H9 (cell line): ENCODE results near the gene DEUP1. TPM values are rescaled to one million over a fixed set of nuclear protein-coding genes. Genes with fewer than 3 reads are reported as not detected.

Experiments
- DNase-seq: peaks from one replicate; pipeline ENCODE4 v3.0.0-alpha.2; 2017
- H2AFZ ChIP-seq: one replicate; pipeline ENCODE4 v1.6.1; 2013; ENCODE audit warnings: mild to moderate bottlenecking, low read length, control low read depth, moderate library complexity
- H2AK5ac ChIP-seq: 2 replicates; pipeline ENCODE4 v1.6.1; 2013; ENCODE audit warnings: low read length, control low read depth, mixed read lengths; ENCODE audit not compliant: insufficient read length
- H2BK120ac ChIP-seq: one replicate; pipeline ENCODE4 v1.6.1; 2013; ENCODE audit warnings: low read depth, mild to moderate bottlenecking, low read length, control low read depth, inconsistent platforms; ENCODE audit not compliant: poor library complexity, severe bottlenecking
- H2BK12ac ChIP-seq: 2 replicates; pipeline ENCODE4 v1.6.1; 2013; ENCODE audit warnings: low read length, control low read depth, mixed read lengths, low read depth; ENCODE audit not compliant: insufficient read length
- H2BK15ac ChIP-seq: 2 replicates; pipeline ENCODE4 v1.6.1; 2013; ENCODE audit warnings: low read depth, low read length, control low read depth
- H2BK20ac ChIP-seq: one replicate; pipeline ENCODE4 v1.6.1; 2013; ENCODE audit warnings: low read depth, mild to moderate bottlenecking, low read length, control low read depth, inconsistent platforms; ENCODE audit not compliant: poor library complexity, severe bottlenecking
- H2BK5ac ChIP-seq: 2 replicates; pipeline ENCODE4 v1.6.1; 2013; ENCODE audit warnings: low read length, control low read depth, mixed read lengths; ENCODE audit not compliant: insufficient read length
- H3K14ac ChIP-seq: 2 replicates; pipeline ENCODE4 v1.6.1; 2013; ENCODE audit warnings: low read length, control low read depth; ENCODE audit not compliant: insufficient read depth
- H3K18ac ChIP-seq: 2 replicates; pipeline ENCODE4 v1.6.1; 2013; ENCODE audit warnings: low read depth, mild to moderate bottlenecking, mixed read lengths, low read length, control low read depth; ENCODE audit not compliant: insufficient read length
- H3K23ac ChIP-seq: 2 replicates; pipeline ENCODE4 v1.6.1; 2013; ENCODE audit warnings: low read length, control low read depth, mixed read lengths, low read depth; ENCODE audit not compliant: insufficient read length
- H3K23me2 ChIP-seq: 2 replicates; pipeline ENCODE4 v1.6.1; 2013; ENCODE audit warnings: low read depth, mild to moderate bottlenecking, mixed read lengths, low read length, control low read depth; ENCODE audit not compliant: insufficient read length, poor library complexity, severe bottlenecking
- H3K27ac ChIP-seq: 2 replicates; pipeline ENCODE4 v1.5.1; 2013; ENCODE audit warnings: low read length, control low read depth, mixed read lengths, low read depth; ENCODE audit not compliant: insufficient read length
- H3K27me3 ChIP-seq: 2 replicates; pipeline ENCODE4 v1.6.1; 2013; ENCODE audit warnings: low read length, control low read depth, inconsistent platforms; ENCODE audit not compliant: insufficient read depth
- H3K4ac ChIP-seq: 2 replicates; pipeline ENCODE4 v1.6.1; 2013; ENCODE audit warnings: low read depth, mild to moderate bottlenecking, control low read depth, inconsistent platforms, low read length, moderate library complexity
- H3K4me1 ChIP-seq: 2 replicates; pipeline ENCODE4 v1.6.1; 2013; ENCODE audit warnings: low read length, control low read depth, inconsistent platforms; ENCODE audit not compliant: insufficient read depth
- H3K4me2 ChIP-seq: 2 replicates; pipeline ENCODE4 v1.6.1; 2013; ENCODE audit warnings: low read length, control low read depth, mixed read lengths; ENCODE audit not compliant: insufficient read length, insufficient read depth
- H3K56ac ChIP-seq: 2 replicates; pipeline ENCODE4 v1.6.1; 2013; ENCODE audit warnings: low read depth, mild to moderate bottlenecking, mixed read lengths, low read length, control low read depth; ENCODE audit not compliant: insufficient read length
- H3K79me1 ChIP-seq: 2 replicates; pipeline ENCODE4 v1.6.1; 2013; ENCODE audit warnings: low read depth, mild to moderate bottlenecking, moderate library complexity, low read length, control low read depth, inconsistent platforms; ENCODE audit not compliant: insufficient read depth, poor library complexity, severe bottlenecking
- H3K79me2 ChIP-seq: 2 replicates; pipeline ENCODE4 v1.6.1; 2013; ENCODE audit warnings: low read length, control low read depth, inconsistent platforms; ENCODE audit not compliant: insufficient read depth
- H3K9ac ChIP-seq: 2 replicates; pipeline ENCODE4 v1.6.1; 2013; ENCODE audit warnings: low read length, control low read depth, mixed read lengths; ENCODE audit not compliant: insufficient read length; ENCODE audit errors: extremely low read depth
- H3K9me3 ChIP-seq: one replicate; pipeline ENCODE4 v1.6.1; 2013; ENCODE audit warnings: low read depth, low read length, inconsistent platforms; ENCODE audit not compliant: control insufficient read depth
- H3T11ph ChIP-seq: one replicate; pipeline ENCODE4 v1.6.1; 2013; ENCODE audit warnings: mild to moderate bottlenecking, low read length, control low read depth, inconsistent platforms
- H4K20me1 ChIP-seq: one replicate; pipeline ENCODE4 v1.6.1; 2013; ENCODE audit not compliant: control insufficient read depth, insufficient read length, insufficient read depth
- H4K5ac ChIP-seq: 2 replicates; pipeline ENCODE4 v1.6.1; 2013; ENCODE audit warnings: low read depth, mild to moderate bottlenecking, mixed read lengths, low read length, control low read depth; ENCODE audit not compliant: insufficient read length
- H4K8ac ChIP-seq: replicated peaks from 2 replicates; pipeline ENCODE4 v1.6.1; 2013; ENCODE audit warnings: low read length, control low read depth, mixed read lengths, low read depth; ENCODE audit not compliant: insufficient read length
- H4K91ac ChIP-seq: 2 replicates; pipeline ENCODE4 v1.6.1; 2013; ENCODE audit warnings: low read depth, mild to moderate bottlenecking, moderate library complexity, mixed read lengths, low read length, control low read depth; ENCODE audit not compliant: insufficient read length
- H3K27ac Mint-ChIP-seq, 3 experiments: 2 replicates in 2 of 3; 3 replicates in 1 of 3; pipeline ENCODE4 v1.8.0; 2020 to 2021; ENCODE audit warnings: mixed read lengths in 3 of 3, mild to moderate bottlenecking in 1 of 3, moderate library complexity in 1 of 3
- H3K27me3 Mint-ChIP-seq: 2 replicates; pipeline ENCODE4 v1.8.0; 2021; ENCODE audit warnings: low read depth, mild to moderate bottlenecking, moderate library complexity, mixed read lengths
- H3K36me3 Mint-ChIP-seq, 3 experiments: 2 replicates in 2 of 3; 3 replicates in 1 of 3; pipeline ENCODE4 v1.8.0; 2020 to 2021; ENCODE audit warnings: low read depth in 3 of 3, mixed read lengths in 3 of 3; ENCODE audit not compliant: insufficient read depth in 1 of 3
- H3K4me1 Mint-ChIP-seq, 2 experiments: 2 replicates each; pipeline ENCODE4 v1.8.0; 2020; ENCODE audit warnings: mixed read lengths in 2 of 2
- H3K4me3 Mint-ChIP-seq, 2 experiments: 2 replicates in 1 of 2; 3 replicates in 1 of 2; pipeline ENCODE4 v1.8.0; 2020 to 2021; ENCODE audit warnings: mild to moderate bottlenecking in 2 of 2, mixed read lengths in 2 of 2, moderate library complexity in 1 of 2
- H3K9me3 Mint-ChIP-seq, 2 experiments: 2 replicates in 1 of 2; 3 replicates in 1 of 2; pipeline ENCODE4 v1.8.0; 2020; ENCODE audit warnings: mild to moderate bottlenecking in 2 of 2, mixed read lengths in 2 of 2, moderate library complexity in 1 of 2
- CTCF ChIP-seq: fragments of 200-600 bp; sonication (generic); conservative IDR thresholded peaks from 3 replicates; pipeline ENCODE4 v1.8.0; 2021; ENCODE audit warnings: antibody characterized with exemption, mild to moderate bottlenecking
- WGBS: extraction: QIAGEN DNeasy Blood & Tissue Kit; methylation state at CpG from one replicate; pipeline ENCODE4 v1.1.7; 2013; ENCODE audit warnings: missing lambda C conversion rate, low lambda C conversion rate, mixed read lengths; ENCODE audit not compliant: insufficient read length; ENCODE audit errors: extremely low coverage; 5-methylcytosine and 5-hydroxymethylcytosine counted together
- total RNA-seq: library from RNA; stranded (reverse); gene quantifications from 2 replicates; pipeline ENCODE4 v1.2.1, GENCODE V29; 2021

DEUP1 gene
- total RNA-seq, 1 experiment from 2014 or later, result 0.22 TPM

GRCh38 chr11:93480756-93481155 is 150.2 kb downstream of the DEUP1 start:
- TF ChIP-seq CTCF, result no peak
- Histone ChIP-seq H3T11ph (no peak overlapping the region), H3K79me2 (no peaks in the 10 kb centered on the region), H3K9ac (no peak overlapping the region), H2BK15ac (no peak overlapping the region), H2BK20ac (no peak overlapping the region), H3K56ac (no peak overlapping the region), H3K27me3 (no peaks in the 10 kb centered on the region), H2BK120ac (no peak overlapping the region), H2AFZ (no peak overlapping the region), H3K23ac (no peak overlapping the region), H3K4ac (no peak overlapping the region), H2AK5ac (no peak overlapping the region), H3K14ac (no peak overlapping the region), H3K27ac (no peak overlapping the region), H2BK5ac (no peak overlapping the region), H4K8ac (no peak overlapping the region), H3K18ac (no peak overlapping the region), H3K79me1 (no peaks in the 10 kb centered on the region), H3K23me2 (no peaks in the 10 kb centered on the region), H2BK12ac (no peak overlapping the region), H3K9me3 (no peaks in the 10 kb centered on the region), H4K91ac (no peak overlapping the region), H3K4me2 (no peak overlapping the region), H3K4me1 (peaks cover 14% of the 10 kb centered on the region; the same call in 1 of the 2 replicates), H4K20me1 (no peaks in the 10 kb centered on the region), H4K5ac (no peak overlapping the region)
- WGBS, result no CpG with 5 or more reads among the region's 1 CpG
- Mint-ChIP-seq H3K27me3 (no peaks in the 10 kb centered on the region), H3K9me3 (no peaks in the 10 kb centered on the region), H3K36me3 (peaks cover 9 to 22% (median 14%) of the 10 kb centered on the region in 3 experiments), H3K4me3 (no peak overlapping the region), H3K4me1 (peaks cover 55 to 57% of the 10 kb centered on the region in 2 experiments), H3K27ac (no peak overlapping the region)
- DNase-seq, result no peak
